HG02571 (cell line): Measurements from ENCODE around the gene GRB2.
"Not testable (repeated sequence)": the region's sequence is repeated elsewhere in the genome, so short reads cannot be mapped to it uniquely, and the experiment has no call there.

Experiments
- ATAC-seq: cut with Tn5 transposase; IDR thresholded peaks from one replicate; pipeline ENCODE4 v1.9.1; 2021; ENCODE audit warnings: mild to moderate bottlenecking, moderate library complexity; ENCODE audit not compliant: unreplicated experiment

The GRB2 gene

GRCh38 chr17:75390982-75391381 is 14.5 kb downstream of the GRB2 start:
- ATAC-seq, result no peak

- ATAC-seq, result no peak
Measured at GRCh38 chr17:75388476-75389030, 16.9 kb downstream of the GRB2 start.

GRCh38 chr17:75387771-75388170 is 17.7 kb downstream of the GRB2 start:
- no peak for ATAC-seq

GRCh38 chr17:75386430-75386829 is 19.0 kb downstream of the GRB2 start:
- ATAC-seq, result no peak

GRCh38 chr17:75384751-75385150 is 20.7 kb downstream of the GRB2 start:
- no peak for ATAC-seq

GRCh38 chr17:75383842-75384195 is 21.7 kb downstream of the GRB2 start:
- ATAC-seq, result no peak

- no peak for ATAC-seq
Measured at GRCh38 chr17:75380750-75381149, 24.7 kb downstream of the GRB2 start.

- no peak for ATAC-seq
Measured at GRCh38 chr17:75380315-75380714, 25.2 kb downstream of the GRB2 start.

- ATAC-seq, result not testable (repeated sequence)
Measured at GRCh38 chr17:75379426-75379825, 26.1 kb downstream of the GRB2 start.

- ATAC-seq, result no peak
Measured at GRCh38 chr17:75373280-75373679, 32.2 kb downstream of the GRB2 start.

- no peak for ATAC-seq
Measured at GRCh38 chr17:75371981-75372380, 33.5 kb downstream of the GRB2 start.

GRCh38 chr17:75371339-75371738 is 34.1 kb downstream of the GRB2 start:
- ATAC-seq, result no peak

GRCh38 chr17:75370286-75370915 is 35.1 kb downstream of the GRB2 start:
- no peak for ATAC-seq

- ATAC-seq, result not testable (repeated sequence)
Measured at GRCh38 chr17:75367838-75368789, 37.4 kb downstream of the GRB2 start.

- ATAC-seq, result no peak
Measured at GRCh38 chr17:75367312-75367711, 38.2 kb downstream of the GRB2 start.

- no peak for ATAC-seq
Measured at GRCh38 chr17:75366432-75366831, 39.0 kb downstream of the GRB2 start.

- ATAC-seq, result no peak
Measured at GRCh38 chr17:75365931-75366275, 39.6 kb downstream of the GRB2 start.

- no peak for ATAC-seq
Measured at GRCh38 chr17:75365009-75365930, 40.2 kb downstream of the GRB2 start.

- no peak for ATAC-seq
Measured at GRCh38 chr17:75364078-75364477, 41.4 kb downstream of the GRB2 start.

GRCh38 chr17:75361996-75362395 is 43.5 kb downstream of the GRB2 start:
- ATAC-seq, result no peak

GRCh38 chr17:75361344-75361743 is 44.1 kb downstream of the GRB2 start:
- no peak for ATAC-seq
